ENCODE measurements around the gene EPHB2. TPM values are rescaled to one million over a fixed set of nuclear protein-coding genes. Genes with fewer than 3 reads are reported as not detected.

The EPHB2 gene
- total and polyA plus RNA-seq, 12 donors = 0.15 to 5.0 (median 0.85) TPM

DNA sequence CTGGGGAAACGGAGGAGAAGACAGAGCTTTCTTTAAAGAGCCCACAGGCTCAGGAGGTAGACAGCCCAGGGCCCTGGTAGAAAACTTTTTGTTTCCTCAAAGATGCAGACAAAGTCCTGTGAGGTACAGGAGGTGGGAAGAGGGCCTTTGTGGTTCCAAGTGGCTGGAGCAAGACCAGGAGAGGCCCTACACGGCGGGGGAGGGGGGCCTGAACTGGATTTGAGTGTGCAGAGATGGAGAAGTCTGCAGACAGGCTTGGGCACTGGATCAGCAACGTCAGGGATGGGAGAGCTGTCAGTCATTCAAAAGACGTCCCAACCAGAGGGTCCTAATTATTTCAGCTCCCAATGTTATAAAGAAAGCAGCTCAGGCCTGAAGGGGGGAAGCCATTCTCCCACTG lies 126.2 kb downstream of the EPHB2 start:
- TF ChIP-seq, protein P1, sequence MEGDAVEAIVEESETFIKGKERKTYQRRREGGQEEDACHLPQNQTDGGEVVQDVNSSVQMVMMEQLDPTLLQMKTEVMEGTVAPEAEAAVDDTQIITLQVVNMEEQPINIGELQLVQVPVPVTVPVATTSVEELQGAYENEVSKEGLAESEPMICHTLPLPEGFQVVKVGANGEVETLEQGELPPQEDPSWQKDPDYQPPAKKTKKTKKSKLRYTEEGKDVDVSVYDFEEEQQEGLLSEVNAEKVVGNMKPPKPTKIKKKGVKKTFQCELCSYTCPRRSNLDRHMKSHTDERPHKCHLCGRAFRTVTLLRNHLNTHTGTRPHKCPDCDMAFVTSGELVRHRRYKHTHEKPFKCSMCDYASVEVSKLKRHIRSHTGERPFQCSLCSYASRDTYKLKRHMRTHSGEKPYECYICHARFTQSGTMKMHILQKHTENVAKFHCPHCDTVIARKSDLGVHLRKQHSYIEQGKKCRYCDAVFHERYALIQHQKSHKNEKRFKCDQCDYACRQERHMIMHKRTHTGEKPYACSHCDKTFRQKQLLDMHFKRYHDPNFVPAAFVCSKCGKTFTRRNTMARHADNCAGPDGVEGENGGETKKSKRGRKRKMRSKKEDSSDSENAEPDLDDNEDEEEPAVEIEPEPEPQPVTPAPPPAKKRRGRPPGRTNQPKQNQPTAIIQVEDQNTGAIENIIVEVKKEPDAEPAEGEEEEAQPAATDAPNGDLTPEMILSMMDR (IDR thresholded peaks at IDR 0.05) = no peak
- Histone ChIP-seq H3K4me3 (no peak overlapping the region), H3K27ac (no peak overlapping the region), H3K36me3 (no peaks in the 10 kb centered on the region), H3K9me3 (no peaks in the 10 kb centered on the region), H3K4me1 (peaks cover 0 to 12% (median 0%) of the 10 kb centered on the region in 9 donors), H3K27me3 (no peaks in the 10 kb centered on the region)
- no peak for DNase-seq
- 78 to 81% methylated on average over 5 of the region's 5 CpGs for WGBS, 2 donors
- ATAC-seq = no peak
- intact Hi-C loops (cut with DNase I) = no loop called here

DNA sequence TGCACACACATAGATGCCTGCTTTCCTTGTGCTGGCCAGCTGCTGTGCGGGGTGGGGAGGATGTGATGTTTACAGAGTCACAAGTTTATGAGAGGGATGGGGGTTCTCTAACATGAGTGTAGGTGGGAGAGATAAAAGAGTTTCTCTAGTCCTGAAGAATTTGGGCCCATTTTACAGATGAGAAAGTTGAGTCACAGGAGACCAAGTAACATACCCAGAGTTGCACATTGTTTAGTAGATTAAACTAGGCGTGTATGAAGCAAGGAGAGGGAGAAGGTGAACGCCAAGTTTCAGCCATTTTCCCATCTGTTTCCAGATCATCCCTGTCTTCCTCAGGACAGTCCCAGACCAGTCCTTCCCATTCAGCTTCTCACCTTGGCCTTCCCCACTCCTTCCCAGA lies 126.7 kb downstream of the EPHB2 start:
- DNase-seq = no peak
- TF ChIP-seq, protein P1 (IDR thresholded peaks at IDR 0.05) = no peak
- WGBS, 2 donors = 90 to 91% methylated on average over 3 of the region's 3 CpGs

DNA sequence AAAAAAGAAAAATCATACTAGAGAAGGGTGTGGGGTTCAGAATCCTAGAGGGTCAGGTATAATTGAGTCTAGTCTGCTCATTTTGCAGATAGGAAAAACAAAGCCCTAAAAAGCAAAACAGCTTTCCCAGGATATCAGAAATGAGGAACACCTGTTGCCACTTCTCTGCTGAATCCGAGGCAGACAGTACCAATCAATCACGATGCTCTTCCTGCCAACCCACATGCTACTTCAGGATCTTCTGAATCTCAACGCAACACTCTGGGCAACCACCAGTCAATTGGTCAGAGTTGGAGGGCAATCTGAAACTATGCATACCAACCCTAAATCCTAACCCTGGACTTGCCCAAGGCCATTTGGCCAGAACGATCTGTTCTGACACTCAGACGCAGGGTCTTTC lies 128.3 kb downstream of the EPHB2 start:
- TF ChIP-seq, protein P1 (IDR thresholded peaks at IDR 0.05) = no peak
- no peak for DNase-seq
- 77 to 79% methylated on average over 5 of the region's 5 CpGs for WGBS, 2 donors
- Histone ChIP-seq H3K4me1 (peaks cover 0 to 20% (median 0%) of the 10 kb centered on the region in 9 donors), H3K27me3 (peaks cover 0 to 5% (median 0%) of the 10 kb centered on the region in 7 donors), H3K27ac (no peak overlapping the region), H3K36me3 (no peaks in the 10 kb centered on the region), H3K9me3 (no peaks in the 10 kb centered on the region), H3K4me3 (no peak overlapping the region)
- intact Hi-C loops (cut with DNase I) = no loop called here
- no peak for ATAC-seq

More for the DNA sequence above, 126.7 kb downstream of the EPHB2 start:
- no peak overlapping the region for H3K4me3 ChIP-seq
- no peaks in the 10 kb centered on the region for H3K36me3 ChIP-seq
- no peaks in the 10 kb centered on the region for H3K9me3 ChIP-seq
- H3K27me3 ChIP-seq = peaks cover 0 to 2% (median 0%) of the 10 kb centered on the region in 7 donors
- peaks cover 0 to 17% (median 2%) of the 10 kb centered on the region in 9 donors for H3K4me1 ChIP-seq
- no peak for ATAC-seq
- H3K27ac ChIP-seq = no peak overlapping the region
- intact Hi-C loops (cut with DNase I) = no loop called here

DNA sequence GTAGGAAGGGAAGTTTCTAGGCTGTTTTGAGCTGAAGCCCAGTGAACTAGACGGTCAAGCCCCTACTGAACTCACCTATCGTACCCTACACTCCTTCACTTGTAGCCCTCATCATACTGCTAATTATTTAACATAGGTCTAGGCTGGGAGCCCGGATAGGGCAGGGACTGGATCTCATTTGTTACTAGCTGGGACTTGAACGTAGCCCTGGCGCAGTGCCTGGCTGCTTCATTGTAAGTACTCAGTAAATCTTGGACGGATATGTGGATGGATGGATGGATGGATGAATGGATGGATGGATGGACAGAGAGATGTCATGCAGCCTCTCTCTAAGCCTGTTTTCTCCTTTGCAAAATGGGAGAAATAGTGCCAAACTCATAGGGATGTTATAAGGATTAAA lies 129.2 kb downstream of the EPHB2 start:
- DNase-seq = no peak

More for the DNA sequence above, 129.2 kb downstream of the EPHB2 start:
- intact Hi-C loops (cut with DNase I) = no loop called here
- Histone ChIP-seq H3K4me1 (peaks cover 0 to 20% (median 0%) of the 10 kb centered on the region in 9 donors), H3K27ac (no peak overlapping the region), H3K4me3 (no peak overlapping the region), H3K27me3 (peaks cover 0 to 12% (median 0%) of the 10 kb centered on the region in 7 donors), H3K36me3 (no peaks in the 10 kb centered on the region), H3K9me3 (no peaks in the 10 kb centered on the region)
- TF ChIP-seq, protein P1 (IDR thresholded peaks at IDR 0.05) = no peak
- 79 to 84% methylated on average over 6 of the region's 6 CpGs for WGBS, 2 donors
- ATAC-seq = no peak
